ENCODE measurements around the gene THAP7.
"Not testable (repeated sequence)": the region's sequence is repeated elsewhere in the genome, so short reads cannot be mapped to it uniquely, and the experiment has no call there.

Gene THAP7

DNA sequence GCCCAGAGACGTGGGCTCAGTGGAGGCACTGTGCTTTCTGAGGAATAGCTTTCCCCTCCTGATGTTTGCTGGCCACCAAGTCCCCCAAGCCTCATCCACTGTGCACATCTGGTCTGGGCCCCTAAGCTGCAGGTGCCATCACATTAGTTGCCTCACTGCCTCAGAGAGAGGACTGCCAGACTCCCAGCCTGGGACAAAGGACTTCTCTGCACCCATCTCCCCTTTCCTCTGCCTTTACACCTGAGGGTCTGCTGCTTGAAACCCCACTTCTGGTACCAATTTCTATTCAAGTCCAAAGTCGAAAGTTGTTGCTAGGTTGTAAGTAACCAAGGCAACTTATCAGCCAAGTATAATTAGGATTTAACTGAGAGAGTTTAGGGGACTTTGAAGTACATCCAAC is 23.5 kb downstream of the THAP7 start:
- no peak for DNase-seq (ENCODE audit: low read depth in 2 of 2)

DNA sequence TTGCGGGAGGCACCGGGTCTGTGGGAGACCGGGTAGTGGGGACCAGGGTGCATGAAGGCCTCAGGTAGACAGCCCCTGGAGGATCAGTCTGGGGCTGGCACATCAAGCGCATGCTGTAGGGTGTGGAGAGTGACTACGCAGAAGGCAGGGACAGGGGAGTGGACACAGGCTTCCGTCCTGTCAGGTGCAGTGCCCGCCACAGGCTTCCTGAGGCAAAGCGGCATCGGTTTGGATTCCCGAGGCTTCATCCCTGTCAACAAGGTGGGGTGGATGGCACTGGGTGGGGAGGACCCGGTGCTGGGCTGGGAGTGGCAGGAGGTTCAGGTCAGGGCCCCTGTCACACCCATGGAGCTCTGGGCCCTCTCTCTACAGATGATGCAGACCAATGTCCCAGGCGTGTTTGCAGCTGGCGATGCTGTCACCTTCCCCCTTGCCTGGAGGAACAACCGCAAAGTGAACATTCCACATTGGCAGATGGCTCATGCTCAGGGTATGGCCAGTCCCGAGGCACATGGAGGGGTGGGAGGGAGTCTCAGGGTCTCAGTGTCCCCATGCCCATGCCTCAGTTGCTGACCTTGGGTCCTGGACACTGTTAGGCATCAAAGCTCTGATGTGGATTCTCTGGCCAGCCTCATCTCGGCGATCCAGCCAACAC is 24.3 kb downstream of the THAP7 start:
- no peak for DNase-seq (ENCODE audit: low read depth in 2 of 2)

DNA sequence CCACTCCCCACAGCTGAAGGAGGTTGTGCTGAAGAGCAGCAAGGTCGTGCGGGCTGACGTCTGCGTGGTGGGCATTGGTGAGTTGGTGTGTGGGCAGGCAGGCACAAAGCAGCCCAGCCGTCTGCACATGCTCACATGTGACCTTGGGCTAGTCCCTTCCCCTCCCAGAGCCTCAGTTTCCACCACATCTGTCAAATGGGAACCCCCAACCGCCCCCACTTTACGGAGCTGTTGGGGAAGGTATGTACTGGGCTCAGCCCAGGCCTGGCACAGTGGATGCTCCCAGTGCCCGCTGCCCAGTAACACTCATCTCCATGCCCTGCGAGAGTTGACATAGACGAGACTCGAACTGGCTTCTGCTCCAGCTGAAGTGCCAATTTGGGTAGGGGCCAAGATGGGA is 24.9 kb downstream of the THAP7 start:
- DNase-seq (ENCODE audit: low read depth in 2 of 2): no peak

DNA sequence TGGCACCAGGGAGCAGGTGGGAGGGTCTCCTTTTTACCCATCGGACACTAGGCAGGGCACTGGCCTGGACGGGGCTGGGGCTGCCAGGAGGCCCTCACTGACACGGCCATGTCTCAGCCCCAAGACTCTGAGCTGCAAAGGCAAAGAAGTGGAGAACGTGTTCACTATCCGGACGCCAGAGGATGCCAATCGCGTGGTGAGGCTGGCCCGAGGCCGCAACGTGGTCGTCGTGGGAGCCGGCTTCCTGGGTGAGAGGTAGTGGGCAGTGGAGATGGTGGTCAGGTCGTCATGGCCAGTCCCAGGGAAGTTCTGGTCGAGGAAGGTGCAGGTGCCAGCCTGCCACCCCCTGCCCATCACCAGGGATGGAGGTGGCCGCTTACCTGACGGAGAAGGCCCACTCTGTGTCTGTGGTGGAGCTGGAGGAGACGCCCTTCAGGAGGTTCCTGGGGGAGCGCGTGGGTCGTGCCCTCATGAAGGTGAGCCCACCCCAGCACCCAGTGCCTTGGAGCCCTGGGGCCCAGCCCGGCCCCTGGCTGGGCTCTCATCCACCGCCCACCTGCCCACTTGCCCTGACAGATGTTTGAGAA is 25.5 kb downstream of the THAP7 start:
- no peak for DNase-seq (ENCODE audit: low read depth in 2 of 2)

DNA sequence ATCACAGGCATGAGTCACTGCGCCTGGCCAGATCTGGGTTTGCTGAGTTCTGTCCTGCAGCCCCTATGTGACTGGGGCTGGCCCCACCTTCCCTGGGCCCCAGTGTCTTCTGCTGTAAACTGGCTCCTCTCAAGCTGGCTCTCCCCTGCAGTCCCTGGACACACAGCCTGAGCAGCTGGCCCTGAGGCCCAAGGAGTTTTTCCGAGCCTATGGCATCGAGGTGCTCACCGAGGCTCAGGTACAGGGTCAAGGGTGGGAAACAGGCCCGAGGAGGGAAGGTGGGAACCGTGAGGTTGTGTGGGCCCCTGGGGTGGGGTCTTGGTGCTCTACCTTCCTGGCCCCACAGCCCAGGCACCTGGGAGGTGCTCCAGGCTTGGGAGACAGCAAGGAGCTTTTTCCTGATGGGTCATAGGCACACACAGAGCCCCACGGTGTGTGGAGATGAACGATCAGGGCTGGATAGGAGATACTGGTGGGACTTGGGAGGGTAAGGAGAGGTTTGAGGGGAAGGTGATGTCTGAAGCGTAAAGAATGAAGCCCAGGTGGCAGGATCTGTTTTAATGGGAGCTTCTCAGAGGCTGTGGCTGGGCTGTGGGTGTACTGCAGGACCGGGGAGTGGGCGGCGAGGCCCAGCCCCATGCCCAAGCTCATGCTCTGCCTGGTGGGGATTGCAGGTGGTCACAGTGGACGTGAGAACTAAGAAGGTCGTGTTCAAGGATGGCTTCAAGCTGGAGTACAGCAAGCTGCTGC is 26.2 kb downstream of the THAP7 start:
- no peak for DNase-seq (ENCODE audit: low read depth in 2 of 2)

DNA sequence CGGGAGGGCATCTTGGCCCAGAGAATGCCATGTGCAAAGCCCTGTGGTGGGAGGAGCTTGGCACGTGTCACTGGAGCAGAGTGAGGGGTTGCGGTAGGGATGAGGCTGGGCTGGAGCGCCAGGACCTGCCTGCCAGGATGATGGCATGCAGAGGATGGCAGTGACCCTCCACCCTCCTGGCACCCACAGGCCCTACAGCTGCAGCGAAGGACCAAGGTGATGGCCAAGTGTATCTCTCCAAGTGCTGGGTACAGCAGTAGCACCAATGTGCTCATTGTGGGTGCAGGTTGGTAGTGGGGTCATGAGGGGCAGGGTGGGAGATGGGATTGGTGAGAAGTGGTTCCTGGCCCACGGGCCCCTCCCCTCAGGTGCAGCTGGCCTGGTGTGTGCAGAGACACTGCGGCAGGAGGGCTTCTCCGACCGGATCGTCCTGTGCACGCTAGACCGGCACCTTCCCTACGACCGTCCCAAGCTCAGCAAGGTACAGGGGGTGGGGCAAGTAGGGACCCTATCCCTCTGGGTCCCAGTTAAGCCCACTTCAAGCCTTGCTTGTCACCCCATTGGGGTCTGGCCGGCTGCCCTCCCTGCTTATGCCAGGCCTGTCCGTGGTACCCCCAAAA is 27.5 kb downstream of the THAP7 start:
- DNase-seq (ENCODE audit: low read depth in 2 of 2): no peak

DNA sequence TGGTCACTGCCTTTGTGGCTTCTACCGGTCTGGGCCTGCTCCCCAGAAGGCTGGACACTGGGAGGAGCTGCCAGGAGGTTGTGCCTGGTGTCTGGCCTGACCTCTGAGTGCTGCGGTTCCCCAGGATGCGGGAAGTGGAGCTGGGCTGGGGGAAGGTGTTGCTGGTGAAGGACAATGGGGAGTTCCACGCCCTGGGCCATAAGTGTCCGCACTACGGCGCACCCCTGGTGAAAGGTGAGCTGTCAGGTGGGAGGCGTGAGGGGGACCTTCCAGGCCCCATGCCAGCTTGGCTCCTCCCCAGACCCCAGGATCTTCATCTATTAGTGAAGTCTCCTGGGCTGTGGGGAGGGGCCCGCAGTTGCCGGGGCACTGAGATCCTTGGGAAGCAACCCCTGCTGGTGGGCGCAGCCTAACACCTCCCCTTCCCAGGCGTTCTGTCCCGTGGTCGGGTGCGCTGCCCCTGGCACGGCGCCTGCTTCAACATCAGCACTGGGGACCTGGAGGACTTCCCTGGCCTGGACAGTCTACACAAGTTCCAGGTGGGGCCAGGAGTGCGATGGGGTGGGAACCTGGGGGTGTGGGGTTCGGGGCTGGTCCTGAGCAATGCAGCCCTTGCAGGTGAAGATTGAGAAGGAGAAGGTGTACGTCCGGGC is 28.2 kb downstream of the THAP7 start:
- DNase-seq (ENCODE audit: low read depth in 2 of 2): no peak

DNA sequence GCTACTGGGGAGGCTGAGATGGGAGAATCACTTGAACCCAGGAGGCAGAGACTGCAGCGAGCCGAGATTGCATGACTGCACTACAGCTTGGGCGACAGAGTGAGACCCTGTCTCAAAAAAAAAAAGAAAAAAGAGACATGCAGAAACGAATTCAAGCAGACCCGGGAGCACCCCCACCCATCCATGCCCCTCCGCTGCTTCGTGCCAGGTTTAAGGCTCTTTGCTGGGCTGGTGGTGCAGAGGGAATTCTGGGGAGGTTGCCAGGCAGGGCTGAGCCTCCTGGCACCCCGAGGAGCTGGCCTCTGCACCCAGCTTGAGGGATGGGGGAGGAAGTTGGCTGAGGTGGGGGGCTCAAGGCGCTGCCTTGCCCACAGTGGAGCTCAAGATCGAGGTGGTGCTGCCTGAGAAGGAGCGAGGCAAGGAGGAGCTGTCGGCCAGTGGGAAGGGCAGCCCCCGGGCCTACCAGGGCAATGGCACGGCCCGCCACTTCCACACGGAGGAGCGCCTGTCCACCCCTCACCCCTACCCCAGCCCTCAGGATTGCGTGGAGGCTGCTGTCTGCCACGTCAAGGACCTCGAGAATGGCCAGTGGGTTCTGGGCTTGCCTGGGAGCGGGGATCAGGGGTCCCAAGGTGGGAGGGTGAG is 28.9 kb downstream of the THAP7 start:
- no peak for DNase-seq (ENCODE audit: low read depth in 2 of 2)

DNA sequence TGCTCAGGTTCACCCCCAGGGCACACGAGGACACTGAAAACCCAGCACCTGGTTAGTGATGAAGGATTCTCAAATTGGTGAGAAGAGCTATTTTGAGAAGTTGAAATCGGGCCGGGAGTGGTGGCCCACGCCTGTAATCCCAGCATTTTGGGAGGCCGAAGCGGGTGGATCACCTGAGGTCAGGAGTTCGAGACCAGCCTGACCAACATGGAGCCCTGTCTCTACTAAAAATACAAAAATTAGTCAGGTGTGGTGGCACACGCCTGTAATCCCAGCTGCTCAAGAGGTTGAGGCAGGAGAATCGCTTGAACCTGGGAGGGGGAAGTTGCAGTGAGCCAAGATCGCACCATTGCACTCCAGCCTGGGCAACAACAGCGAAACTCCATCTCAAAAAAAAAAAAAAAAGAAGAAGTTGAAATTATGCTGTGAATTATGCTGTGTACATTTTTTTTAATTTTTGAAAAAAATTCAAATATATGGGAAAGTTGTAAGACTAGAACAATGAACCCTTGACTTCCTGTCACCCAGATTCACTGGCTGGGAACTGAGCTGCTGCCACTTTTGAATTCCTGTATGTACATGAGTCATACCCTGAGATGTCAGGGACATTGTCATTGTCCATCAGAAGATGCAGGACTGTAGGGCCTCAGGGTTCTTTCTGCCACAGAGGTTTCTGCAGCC is 29.8 kb downstream of the THAP7 start:
- not testable (repeated sequence) for DNase-seq (ENCODE audit: low read depth in 2 of 2)

DNA sequence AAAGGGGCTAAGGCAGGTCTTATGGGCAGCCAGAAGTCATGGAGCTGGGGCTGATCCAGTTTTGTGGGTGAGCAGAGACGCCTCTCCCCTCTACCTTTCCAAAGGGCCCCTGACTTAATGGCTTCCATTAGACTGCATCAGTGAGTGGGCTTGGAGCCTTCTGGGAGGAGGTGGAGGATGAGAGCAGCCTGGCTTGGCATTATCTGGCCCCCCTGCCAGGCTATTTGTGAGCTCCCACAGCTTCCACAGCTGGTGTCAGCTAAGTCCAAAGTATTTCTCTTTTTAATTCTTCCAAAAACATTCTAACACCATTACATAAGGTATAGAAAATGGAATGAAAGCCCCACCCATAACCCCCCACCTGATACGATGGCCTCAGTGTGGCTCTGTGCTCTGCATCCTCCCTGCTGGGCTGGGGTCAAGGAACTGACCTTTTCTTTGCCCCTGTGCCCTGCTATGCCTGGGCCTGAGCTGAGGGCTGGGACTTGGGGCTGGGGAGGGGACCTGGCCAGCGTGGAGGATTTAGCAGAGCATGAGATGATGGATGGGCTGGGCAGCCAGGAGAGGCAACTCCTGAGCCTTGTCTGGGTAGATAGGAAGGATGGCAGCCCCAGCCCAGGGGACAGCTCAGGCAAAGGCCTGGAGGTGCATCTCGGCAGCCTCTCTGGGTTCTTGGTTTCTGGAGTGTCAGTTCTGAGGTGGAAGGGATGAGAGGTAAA is 30.8 kb downstream of the THAP7 start:
- no peak for DNase-seq (ENCODE audit: low read depth in 2 of 2)

DNA sequence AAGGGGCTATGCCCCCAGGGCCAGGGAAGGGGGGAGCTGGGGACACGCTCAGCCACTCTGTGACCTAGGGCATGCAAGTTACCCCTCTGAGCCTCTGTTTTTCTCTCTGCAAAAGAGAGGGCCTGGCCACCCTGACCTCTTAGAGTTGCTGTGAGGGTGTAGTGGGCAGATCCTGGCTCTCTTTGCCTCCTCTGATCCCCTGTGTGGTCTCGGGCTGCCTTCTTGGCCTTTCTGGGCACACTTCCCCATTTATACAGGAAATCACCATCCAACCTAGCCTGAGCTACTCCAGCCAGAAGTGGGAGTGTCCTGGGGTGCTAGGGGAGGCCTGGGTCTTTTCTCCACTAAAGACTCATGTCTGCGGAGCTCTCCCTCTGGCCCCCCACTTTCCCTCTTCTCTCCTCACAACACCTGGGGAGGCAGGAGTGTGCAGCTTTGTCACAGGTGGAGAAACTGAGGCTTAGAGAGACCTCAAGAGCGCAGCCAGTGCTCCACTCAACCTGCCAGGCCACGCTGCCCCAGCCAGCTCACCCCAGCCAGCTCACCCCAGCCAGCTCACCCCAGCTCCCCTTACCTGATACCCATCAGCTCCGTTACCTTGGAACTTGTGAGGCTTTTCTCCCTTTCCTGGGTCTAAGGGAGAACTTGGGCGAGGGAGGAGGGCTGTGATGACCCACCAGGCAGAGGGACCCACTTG is 33.5 kb downstream of the THAP7 start:
- no peak for DNase-seq (ENCODE audit: low read depth in 2 of 2)

DNA sequence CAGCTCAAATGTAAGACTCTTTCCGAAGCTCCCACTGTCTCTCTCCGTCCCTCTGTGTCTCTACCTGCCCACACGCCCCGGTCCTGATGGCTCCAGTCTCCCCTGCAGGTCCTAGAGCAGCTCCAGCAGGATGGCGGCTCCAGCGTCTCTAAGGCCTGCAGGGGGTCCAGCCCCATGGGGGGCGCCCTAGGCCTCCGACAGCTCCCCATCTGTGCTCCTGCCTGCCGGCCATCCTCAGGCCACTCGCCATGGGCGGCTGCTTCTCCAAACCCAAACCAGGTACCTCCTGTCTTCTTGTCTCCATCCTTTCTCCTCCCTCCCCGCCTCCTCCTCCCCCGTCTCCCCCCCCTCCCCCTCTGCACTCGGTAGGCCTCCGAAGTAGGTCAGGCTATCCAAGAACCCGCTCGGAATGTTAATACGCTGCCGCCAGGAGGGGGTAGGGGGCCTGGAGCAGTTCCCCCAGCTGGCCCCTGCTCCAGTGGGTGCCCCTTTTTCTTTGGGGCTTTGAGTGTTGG is 34.2 kb downstream of the THAP7 start:
- no peak for DNase-seq (ENCODE audit: low read depth in 2 of 2)

DNA sequence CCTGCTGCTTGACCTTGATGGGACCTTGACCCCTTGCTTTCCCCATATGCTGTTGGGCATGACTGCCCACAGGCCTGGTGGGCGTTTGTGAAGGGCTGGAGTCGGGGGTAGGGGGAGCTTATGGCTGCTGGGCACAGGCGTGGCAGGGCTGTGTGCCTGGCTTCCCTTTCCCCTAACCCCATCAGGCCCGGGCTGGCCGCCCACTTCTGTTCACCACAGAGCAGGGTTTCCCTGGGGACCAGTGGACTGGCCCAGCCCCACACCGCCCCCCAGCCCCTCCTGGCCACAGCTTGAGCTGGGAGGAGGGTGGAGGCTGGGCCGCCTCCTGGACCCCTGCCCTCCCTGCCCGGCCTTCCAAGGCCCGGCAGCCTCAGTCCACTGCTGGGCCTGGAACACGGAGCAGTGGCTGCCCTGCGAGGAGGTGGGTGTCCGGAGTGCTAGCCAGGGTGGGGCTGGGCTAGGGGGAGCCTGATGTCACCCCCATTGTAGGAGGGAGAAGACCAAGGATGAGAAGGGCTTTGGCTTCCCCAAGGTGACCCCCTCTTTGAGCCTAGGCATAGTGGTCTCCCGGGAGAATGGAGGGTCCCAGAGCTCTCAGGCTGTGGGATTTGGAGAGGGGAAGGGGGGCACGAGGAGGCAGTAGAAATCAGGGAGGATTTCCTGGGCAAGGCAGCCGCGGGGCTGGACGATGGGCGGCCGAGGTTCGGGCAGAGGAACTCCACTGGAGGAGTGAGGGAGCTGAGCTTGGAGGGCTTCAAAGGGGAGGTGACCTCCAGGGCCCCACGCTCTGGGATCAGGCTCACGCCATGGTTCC is 34.8 kb downstream of the THAP7 start, which contains the start of gene AIFM3:
AIFM3 (plus strand) TSS at position 373 of the 814 bp plus-strand sequence. CDS start 690 bp downstream, outside the sequence.
- DNase-seq (ENCODE audit: low read depth in 2 of 2): no peak

DNA sequence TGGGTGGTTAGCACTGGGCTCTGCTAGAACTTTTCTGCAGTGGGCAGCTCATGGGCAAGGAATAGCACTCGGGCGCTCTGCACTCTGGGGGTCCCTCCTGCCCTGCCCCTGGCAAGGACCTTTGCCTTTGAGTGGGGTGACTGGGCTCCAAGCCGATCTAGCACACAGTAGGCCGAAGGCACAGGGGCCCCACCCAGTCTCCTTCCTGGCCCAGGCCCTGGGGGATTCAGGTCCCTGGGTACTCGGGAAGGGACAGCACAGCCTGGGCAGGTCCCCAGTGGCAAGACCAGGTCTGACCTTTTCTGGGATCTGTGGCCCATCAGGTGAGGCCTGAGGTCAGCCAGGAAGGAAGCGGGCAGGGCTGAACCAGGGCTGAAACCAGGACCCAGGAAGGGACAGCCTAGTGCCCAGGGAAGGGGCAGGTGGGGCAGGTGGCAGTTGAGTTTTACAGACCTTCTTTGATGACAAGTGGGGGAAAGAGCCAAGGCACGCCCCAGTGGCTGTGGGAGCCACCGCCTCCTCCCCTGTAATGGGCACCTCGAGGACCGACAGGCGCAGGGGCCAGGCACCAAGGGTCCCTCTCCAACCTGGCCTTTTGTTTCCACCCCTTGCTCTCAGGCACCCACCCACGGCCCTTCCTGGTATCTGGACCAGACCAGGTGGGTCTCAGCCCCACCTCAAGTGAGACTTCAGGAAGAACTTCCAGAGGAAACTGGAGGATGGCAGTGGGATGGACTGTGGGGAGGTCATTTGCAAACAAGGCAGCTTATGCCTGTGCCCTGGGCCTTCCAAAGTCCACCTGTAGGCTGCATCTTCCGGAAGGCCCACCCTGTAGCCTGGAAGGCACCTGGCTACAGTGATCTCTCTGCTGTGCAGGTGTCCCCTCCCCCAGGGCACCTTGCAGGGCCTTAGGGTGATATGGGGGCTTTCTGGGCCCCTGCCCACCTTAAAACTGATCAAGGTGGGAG is 35.7 kb downstream of the THAP7 start:
- DNase-seq (ENCODE audit: low read depth in 2 of 2): no peak

DNA sequence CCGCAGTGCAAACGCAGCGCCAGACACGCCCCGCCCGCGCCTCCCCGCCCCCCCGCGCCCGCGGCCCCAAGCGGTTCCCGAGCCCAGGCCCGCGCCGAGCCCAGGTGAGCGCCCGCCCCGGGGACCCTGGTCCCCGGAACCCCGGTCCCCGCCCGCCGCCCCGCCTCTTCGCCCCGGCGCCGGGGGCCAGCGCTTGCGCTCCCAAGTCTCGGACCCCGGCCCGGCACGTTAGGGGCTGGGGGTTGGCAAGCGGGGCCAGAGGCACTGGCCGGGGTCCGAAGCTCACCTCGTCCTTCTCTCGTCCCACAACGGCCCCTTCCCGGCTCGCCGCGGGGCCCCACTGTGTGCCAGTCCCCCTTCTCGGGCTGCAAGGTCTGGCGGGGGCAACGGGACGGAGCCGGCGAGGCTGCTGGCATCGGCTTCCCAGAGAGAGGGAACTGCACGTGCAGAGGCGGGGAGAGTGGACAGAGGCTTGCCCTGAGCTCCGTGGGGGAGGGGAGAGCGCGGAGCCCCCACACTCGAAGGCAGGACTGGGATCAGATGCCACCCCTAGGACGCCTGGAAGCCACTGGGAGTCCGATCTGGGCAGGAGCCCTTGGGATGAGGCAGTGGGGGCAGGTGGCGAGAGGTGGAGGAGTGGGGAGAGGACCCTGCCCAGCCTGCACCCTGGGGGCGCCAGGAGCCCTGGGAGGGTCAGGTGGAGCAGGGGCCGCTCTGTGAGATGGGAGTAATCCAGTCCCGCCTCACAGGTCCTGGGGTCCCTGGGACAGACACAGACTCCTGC is 36.6 kb downstream of the THAP7 start:
- no peak for DNase-seq (ENCODE audit: low read depth in 2 of 2)

DNA sequence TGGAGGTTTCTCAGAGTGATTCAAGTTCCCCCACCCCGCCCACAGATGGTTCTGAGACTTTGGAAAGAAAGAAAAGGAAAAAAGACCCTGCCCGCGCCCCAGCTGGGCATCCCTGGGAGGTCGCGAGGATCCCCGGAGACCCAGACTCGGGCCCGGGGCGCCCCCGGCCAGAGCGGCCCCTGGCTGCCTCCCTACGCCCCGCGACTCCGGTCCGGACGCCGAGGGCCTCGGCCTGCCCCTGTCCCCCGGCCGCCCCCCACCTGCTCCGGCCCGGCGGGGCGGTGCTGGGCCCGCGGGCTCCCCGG is 37.2 kb downstream of the THAP7 start:
- DNase-seq (ENCODE audit: low read depth in 2 of 2): no peak

Measured in activated CD8-positive, alpha-beta memory T cell treated with anti-CD3 and anti-CD28 coated beads for 4 hours (primary cell).